ENCODE data around the gene NR1H3.

Gene NR1H3

GRCh38 chr11:47270331-47271271 lies 12.8 kb downstream of the NR1H3 start:
- in situ Hi-C loops (cut with MboI; ENCODE audit: low sequenced_read_pairs, unreplicated experiment), result no loop called here
- no peak for TF ChIP-seq CTCF (IDR thresholded peaks at IDR 0.05; ENCODE audit: borderline replicate concordance, control extremely low read depth, extremely low read depth, insufficient read depth, missing control alignments)
- no peak for DNase-seq (ENCODE audit: low spot score)

GRCh38 chr11:47271328-47271727 lies 13.5 kb downstream of the NR1H3 start:
- no peak for TF ChIP-seq CTCF (IDR thresholded peaks at IDR 0.05; ENCODE audit: borderline replicate concordance, control extremely low read depth, extremely low read depth, insufficient read depth, missing control alignments)
- in situ Hi-C loops (cut with MboI; ENCODE audit: low sequenced_read_pairs, unreplicated experiment), result no loop called here
- no peak for DNase-seq (ENCODE audit: low spot score)

GRCh38 chr11:47271961-47272661 lies 14.3 kb downstream of the NR1H3 start:
- in situ Hi-C loops (cut with MboI; ENCODE audit: low sequenced_read_pairs, unreplicated experiment), result no loop called here
- no peak for TF ChIP-seq CTCF (IDR thresholded peaks at IDR 0.05; ENCODE audit: borderline replicate concordance, control extremely low read depth, extremely low read depth, insufficient read depth, missing control alignments)
- peak; percentile 44 for DNase-seq (ENCODE audit: low spot score)

GRCh38 chr11:47272706-47273105 lies 14.9 kb downstream of the NR1H3 start:
- DNase-seq (ENCODE audit: low spot score), result no peak
- no peak for TF ChIP-seq CTCF (IDR thresholded peaks at IDR 0.05; ENCODE audit: borderline replicate concordance, control extremely low read depth, extremely low read depth, insufficient read depth, missing control alignments)
- in situ Hi-C loops (cut with MboI; ENCODE audit: low sequenced_read_pairs, unreplicated experiment), result no loop called here

GRCh38 chr11:47274495-47275235 lies 16.9 kb downstream of the NR1H3 start:
- in situ Hi-C loops (cut with MboI; ENCODE audit: low sequenced_read_pairs, unreplicated experiment), result no loop called here
- no peak for TF ChIP-seq CTCF (IDR thresholded peaks at IDR 0.05; ENCODE audit: borderline replicate concordance, control extremely low read depth, extremely low read depth, insufficient read depth, missing control alignments)
- DNase-seq (ENCODE audit: low spot score), result no peak

GRCh38 chr11:47276923-47277322 lies 19.1 kb downstream of the NR1H3 start:
- no peak for DNase-seq (ENCODE audit: low spot score)
- in situ Hi-C loops (cut with MboI; ENCODE audit: low sequenced_read_pairs, unreplicated experiment), result no loop called here
- no peak for TF ChIP-seq CTCF (IDR thresholded peaks at IDR 0.05; ENCODE audit: borderline replicate concordance, control extremely low read depth, extremely low read depth, insufficient read depth, missing control alignments)

All from GM13976 (cell line).